OCI-LY7 (cell line): ENCODE data around the gene CELF4.

Source experiments
- EZH2phosphoT487 ChIP-seq: fragments of 200-600 bp; sonication (generic); IDR thresholded peaks from 2 replicates; pipeline ENCODE4 v1.6.1; 2018; ENCODE audit warnings: low read depth, borderline replicate concordance, mild to moderate bottlenecking, mixed run types, antibody characterized with exemption, low read length, moderate library complexity, mixed read lengths
- TF ChIP-seq, protein P1 (sequence below): fragments of 200-600 bp; sonication (generic); conservative IDR thresholded peaks from 2 replicates; pipeline ENCODE4 v1.5.1; 2014; ENCODE audit warnings: mild to moderate bottlenecking, antibody characterized with exemption, low read length, moderate library complexity, mixed read lengths

DNA sequence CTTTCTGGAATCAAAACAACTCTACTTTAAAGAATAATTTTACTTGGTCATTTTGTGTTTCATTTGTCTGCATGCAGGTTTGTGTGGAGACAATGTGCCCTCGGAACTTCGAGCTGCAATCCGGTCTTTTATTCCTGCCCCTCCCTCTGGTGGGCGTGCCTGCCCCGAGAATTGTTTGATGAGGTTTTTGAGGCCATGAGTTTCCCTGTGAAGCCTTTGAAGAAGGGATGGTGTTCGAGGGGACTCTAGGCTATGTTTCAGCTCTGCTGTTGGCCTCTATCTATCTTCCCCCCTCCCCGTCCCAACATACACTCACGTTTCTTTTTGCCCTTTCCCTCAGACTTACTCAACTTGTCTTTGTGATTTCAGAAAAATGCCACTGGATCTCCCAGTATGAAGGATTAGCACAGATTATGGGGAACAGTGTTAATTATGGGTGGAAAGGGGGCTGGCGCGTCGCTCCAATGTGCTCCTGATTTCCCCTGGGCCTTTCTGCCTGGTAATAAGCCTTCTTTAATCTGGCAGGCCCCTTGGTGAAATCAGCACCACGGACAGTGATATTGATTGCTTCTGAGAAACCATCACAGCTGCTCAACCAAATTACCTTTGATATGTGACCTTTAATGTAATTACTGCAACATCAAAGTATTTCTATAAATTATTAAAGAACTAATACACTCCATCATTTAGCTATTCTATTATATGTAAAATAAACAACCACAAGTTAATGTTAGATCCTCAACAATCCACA is 82.2 kb downstream of the CELF4 start:
- TF ChIP-seq, protein P1, sequence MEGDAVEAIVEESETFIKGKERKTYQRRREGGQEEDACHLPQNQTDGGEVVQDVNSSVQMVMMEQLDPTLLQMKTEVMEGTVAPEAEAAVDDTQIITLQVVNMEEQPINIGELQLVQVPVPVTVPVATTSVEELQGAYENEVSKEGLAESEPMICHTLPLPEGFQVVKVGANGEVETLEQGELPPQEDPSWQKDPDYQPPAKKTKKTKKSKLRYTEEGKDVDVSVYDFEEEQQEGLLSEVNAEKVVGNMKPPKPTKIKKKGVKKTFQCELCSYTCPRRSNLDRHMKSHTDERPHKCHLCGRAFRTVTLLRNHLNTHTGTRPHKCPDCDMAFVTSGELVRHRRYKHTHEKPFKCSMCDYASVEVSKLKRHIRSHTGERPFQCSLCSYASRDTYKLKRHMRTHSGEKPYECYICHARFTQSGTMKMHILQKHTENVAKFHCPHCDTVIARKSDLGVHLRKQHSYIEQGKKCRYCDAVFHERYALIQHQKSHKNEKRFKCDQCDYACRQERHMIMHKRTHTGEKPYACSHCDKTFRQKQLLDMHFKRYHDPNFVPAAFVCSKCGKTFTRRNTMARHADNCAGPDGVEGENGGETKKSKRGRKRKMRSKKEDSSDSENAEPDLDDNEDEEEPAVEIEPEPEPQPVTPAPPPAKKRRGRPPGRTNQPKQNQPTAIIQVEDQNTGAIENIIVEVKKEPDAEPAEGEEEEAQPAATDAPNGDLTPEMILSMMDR = no peak
- TF ChIP-seq EZH2phosphoT487 = no peak
